HG03378 (cell line): ENCODE measurements around the gene RIOK3.

Experiments
- ATAC-seq: cut with Tn5 transposase; IDR thresholded peaks from one replicate; pipeline ENCODE4 v1.9.1; 2021; ENCODE audit warnings: mild to moderate bottlenecking, moderate library complexity; ENCODE audit not compliant: unreplicated experiment

The RIOK3 gene

DNA sequence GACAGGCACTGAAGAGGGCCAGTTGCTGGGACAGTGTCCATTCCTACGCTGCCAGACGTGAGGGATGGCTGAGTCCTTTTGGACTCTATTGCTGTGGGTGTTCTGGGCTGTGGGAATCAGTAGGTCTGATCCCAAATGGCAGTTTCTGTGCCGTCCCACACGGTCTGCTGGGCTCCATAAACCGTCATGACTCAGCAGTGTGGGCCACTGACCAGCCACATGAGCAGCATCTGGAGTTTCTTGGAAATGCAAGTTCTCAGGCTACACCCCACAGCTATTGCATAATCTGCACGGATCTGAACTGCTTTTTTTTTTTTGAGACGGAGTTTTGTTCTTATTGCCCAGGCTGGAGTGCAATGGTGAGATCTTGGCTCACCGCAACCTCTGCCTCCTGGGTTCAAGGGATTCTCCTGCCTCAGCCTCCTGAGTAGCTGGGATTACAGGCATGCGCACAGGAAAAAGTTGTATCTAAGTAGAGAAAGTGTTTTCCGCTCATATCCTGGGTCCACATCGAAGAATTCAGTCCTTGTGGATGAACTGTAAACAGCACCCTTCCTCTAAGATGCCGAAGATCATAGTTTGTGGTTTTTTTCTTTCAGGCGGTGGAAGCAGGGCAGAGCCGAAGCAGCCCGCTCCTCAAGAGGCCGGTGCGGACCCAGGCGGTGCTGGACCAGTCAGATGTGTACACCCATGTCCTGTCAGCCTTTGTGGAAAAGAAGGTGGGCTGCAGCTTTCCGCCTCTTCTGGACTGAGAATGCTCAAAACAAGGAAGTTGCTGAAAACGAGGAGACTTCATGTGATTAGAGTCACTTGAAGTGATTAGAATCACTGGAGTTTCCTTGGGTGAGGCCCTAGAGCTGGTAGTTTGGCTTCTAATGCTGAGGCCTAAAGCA lies 75.7 kb downstream of the RIOK3 start:
- ATAC-seq = no peak

DNA sequence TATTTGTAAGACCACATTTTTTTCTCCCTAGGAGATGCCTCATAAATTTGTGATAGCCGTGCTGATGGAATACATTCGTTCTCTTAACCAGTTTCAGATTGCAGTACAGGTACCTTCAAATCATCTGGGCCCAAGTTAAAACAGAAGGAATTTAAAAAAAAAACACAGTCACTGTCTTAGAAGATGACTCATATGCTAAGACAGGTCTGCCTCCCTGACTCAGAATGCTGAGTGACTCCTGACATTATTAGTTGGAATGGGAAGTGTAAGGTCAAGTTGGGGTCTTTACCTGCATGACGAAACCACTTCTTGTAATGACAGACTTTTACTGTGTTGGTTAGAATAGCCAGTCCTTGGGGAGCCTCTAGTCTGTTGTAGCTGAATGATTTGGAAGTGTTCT lies 76.5 kb downstream of the RIOK3 start:
- no peak for ATAC-seq

GRCh38 chr18:23530195-23530594 lies 77.1 kb downstream of the RIOK3 start:
- ATAC-seq = no peak

DNA sequence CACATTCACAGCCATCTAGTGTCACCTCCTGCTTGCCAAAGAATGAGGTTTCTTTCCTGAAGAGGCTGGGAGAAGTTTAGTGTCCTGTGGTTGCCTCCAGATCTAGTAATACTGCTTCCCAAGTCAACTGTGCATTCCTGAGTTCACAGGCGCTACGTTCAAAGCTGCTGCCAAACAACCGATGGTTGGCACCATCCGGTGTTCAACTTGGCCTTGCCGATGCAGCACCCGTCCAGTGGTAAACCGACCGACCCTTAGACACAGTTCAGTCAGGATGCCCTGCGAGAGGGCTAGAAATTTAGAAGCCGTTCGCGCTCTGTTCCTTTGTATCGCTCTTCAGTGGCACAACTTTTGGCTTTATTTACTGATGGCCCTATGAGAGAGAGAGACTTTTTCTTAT lies 78.8 kb downstream of the RIOK3 start:
- ATAC-seq = no peak
